Measurements from ENCODE around the gene IPO8. TPM values are rescaled to one million over a fixed set of nuclear protein-coding genes. Genes with fewer than 3 reads are reported as not detected.
"Not testable (repeated sequence)": the region's sequence is repeated elsewhere in the genome, so short reads cannot be mapped to it uniquely, and the experiment has no call there.

The IPO8 gene
- total and polyA plus RNA-seq, 2 donors, result 28.2 to 63.0 TPM

GRCh38 chr12:30646821-30647220, 48.8 kb downstream of the IPO8 start:
- 40% methylated on average over 4 of the region's 4 CpGs for WGBS
- Histone ChIP-seq H3K4me1 (ENCODE audit: insufficient read depth) (no peaks in the 10 kb centered on the region), H3K36me3 (ENCODE audit: insufficient read depth) (peaks cover 2% of the 10 kb centered on the region), H3K4me3 (ENCODE audit: low read depth, low read length) (no peak overlapping the region), H3K27ac (ENCODE audit: low read depth) (no peak overlapping the region)
- no peak for DNase-seq (ENCODE audit: extremely low spot score)

- no peaks in the 10 kb centered on the region for H3K4me1 ChIP-seq (ENCODE audit: insufficient read depth)
- no peak overlapping the region for H3K4me3 ChIP-seq (ENCODE audit: low read depth, low read length)
- peaks cover 2% of the 10 kb centered on the region for H3K36me3 ChIP-seq (ENCODE audit: insufficient read depth)
- no peak overlapping the region for H3K27ac ChIP-seq (ENCODE audit: low read depth)
- WGBS, result 91% methylated on average over 4 of the region's 4 CpGs
- DNase-seq (ENCODE audit: extremely low spot score), result no peak
These were observed 52.3 kb downstream of the IPO8 start for GRCh38 chr12:30643366-30643765.

- Histone ChIP-seq H3K27ac (ENCODE audit: low read depth) (no peak overlapping the region), H3K4me1 (ENCODE audit: insufficient read depth) (no peaks in the 10 kb centered on the region), H3K36me3 (ENCODE audit: insufficient read depth) (peaks cover 2% of the 10 kb centered on the region), H3K4me3 (ENCODE audit: low read depth, low read length) (no peak overlapping the region)
- DNase-seq (ENCODE audit: extremely low spot score), result no peak
- 91% methylated on average over 2 of the region's 2 CpGs for WGBS
These were observed 55.3 kb downstream of the IPO8 start for GRCh38 chr12:30640392-30640791.

- no peak overlapping the region for H3K27ac ChIP-seq (ENCODE audit: low read depth)
- DNase-seq (ENCODE audit: extremely low spot score), result no peak
- 97% methylated on average over 2 of the region's 2 CpGs for WGBS
- peaks cover 6% of the 10 kb centered on the region for H3K36me3 ChIP-seq (ENCODE audit: insufficient read depth)
- no peak overlapping the region for H3K4me3 ChIP-seq (ENCODE audit: low read depth, low read length)
- no peaks in the 10 kb centered on the region for H3K4me1 ChIP-seq (ENCODE audit: insufficient read depth)
These were observed 60.3 kb downstream of the IPO8 start for GRCh38 chr12:30635385-30635784.

- no peak for DNase-seq (ENCODE audit: extremely low spot score)
These were observed 63.9 kb downstream of the IPO8 start for GRCh38 chr12:30631740-30632139.

GRCh38 chr12:30630979-30631285, 64.7 kb downstream of the IPO8 start:
- no peak for DNase-seq (ENCODE audit: extremely low spot score)
- 85% methylated on average over 3 of the region's 3 CpGs for WGBS
- no peak overlapping the region for H3K27ac ChIP-seq (ENCODE audit: low read depth)
- no peaks in the 10 kb centered on the region for H3K4me1 ChIP-seq (ENCODE audit: insufficient read depth)
- H3K4me3 ChIP-seq (ENCODE audit: low read depth, low read length), result no peak overlapping the region
- peaks cover 10% of the 10 kb centered on the region for H3K36me3 ChIP-seq (ENCODE audit: insufficient read depth)

More at GRCh38 chr12:30631740-30632139, 63.9 kb downstream of the IPO8 start:
- peaks cover 10% of the 10 kb centered on the region for H3K36me3 ChIP-seq (ENCODE audit: insufficient read depth)
- no peak overlapping the region for H3K27ac ChIP-seq (ENCODE audit: low read depth)
- no peak overlapping the region for H3K4me3 ChIP-seq (ENCODE audit: low read depth, low read length)
- H3K4me1 ChIP-seq (ENCODE audit: insufficient read depth), result no peaks in the 10 kb centered on the region
- WGBS, result 93% methylated on average over 6 of the region's 6 CpGs

GRCh38 chr12:30630076-30630978, 65.3 kb downstream of the IPO8 start:
- Histone ChIP-seq H3K36me3 (ENCODE audit: insufficient read depth) (peaks cover 10% of the 10 kb centered on the region), H3K27ac (ENCODE audit: low read depth) (no peak overlapping the region), H3K4me3 (ENCODE audit: low read depth, low read length) (no peak overlapping the region), H3K4me1 (ENCODE audit: insufficient read depth) (no peaks in the 10 kb centered on the region)
- no peak for DNase-seq (ENCODE audit: extremely low spot score)
- 92% methylated on average over 6 of the region's 6 CpGs for WGBS

- no peak overlapping the region for H3K27ac ChIP-seq (ENCODE audit: low read depth)
- peaks cover 10% of the 10 kb centered on the region for H3K36me3 ChIP-seq (ENCODE audit: insufficient read depth)
- 96% methylated on average over 3 of the region's 3 CpGs for WGBS
- H3K4me1 ChIP-seq (ENCODE audit: insufficient read depth), result no peaks in the 10 kb centered on the region
- DNase-seq (ENCODE audit: extremely low spot score), result no peak
- no peak overlapping the region for H3K4me3 ChIP-seq (ENCODE audit: low read depth, low read length)
These were observed 68.8 kb downstream of the IPO8 start for GRCh38 chr12:30626847-30627246.

- Histone ChIP-seq H3K36me3 (ENCODE audit: insufficient read depth) (peaks cover 2% of the 10 kb centered on the region), H3K4me1 (ENCODE audit: insufficient read depth) (no peaks in the 10 kb centered on the region), H3K4me3 (ENCODE audit: low read depth, low read length) (no peak overlapping the region), H3K27ac (ENCODE audit: low read depth) (no peak overlapping the region)
- WGBS, result 90% methylated on average over 6 of the region's 6 CpGs
- no peak for DNase-seq (ENCODE audit: extremely low spot score)
These were observed 71.7 kb downstream of the IPO8 start for GRCh38 chr12:30624009-30624408.

- no peak overlapping the region for H3K4me3 ChIP-seq (ENCODE audit: low read depth, low read length)
- H3K36me3 ChIP-seq (ENCODE audit: insufficient read depth), result no peaks in the 10 kb centered on the region
- H3K27ac ChIP-seq (ENCODE audit: low read depth), result no peak overlapping the region
- WGBS, result 74% methylated on average over 1 of the region's 1 CpG
- no peak for DNase-seq (ENCODE audit: extremely low spot score)
- H3K4me1 ChIP-seq (ENCODE audit: insufficient read depth), result no peaks in the 10 kb centered on the region
These were observed 73.2 kb downstream of the IPO8 start for GRCh38 chr12:30622509-30622908.

GRCh38 chr12:30621663-30622241, 73.9 kb downstream of the IPO8 start:
- DNase-seq (ENCODE audit: extremely low spot score), result not testable (repeated sequence)

GRCh38 chr12:30617346-30618016, 78.2 kb downstream of the IPO8 start:
- no peaks in the 10 kb centered on the region for H3K36me3 ChIP-seq (ENCODE audit: insufficient read depth)
- H3K27ac ChIP-seq (ENCODE audit: low read depth), result no peak overlapping the region
- 80% methylated on average over 5 of the region's 5 CpGs for WGBS
- no peak overlapping the region for H3K4me3 ChIP-seq (ENCODE audit: low read depth, low read length)
- DNase-seq (ENCODE audit: extremely low spot score), result no peak
- H3K4me1 ChIP-seq (ENCODE audit: insufficient read depth), result no peaks in the 10 kb centered on the region

More at GRCh38 chr12:30621663-30622241, 73.9 kb downstream of the IPO8 start:
- H3K4me3 ChIP-seq (ENCODE audit: low read depth, low read length); H3K27ac ChIP-seq (ENCODE audit: low read depth); H3K36me3 ChIP-seq (ENCODE audit: insufficient read depth); H3K4me1 ChIP-seq (ENCODE audit: insufficient read depth): not testable (repeated sequence)
- 94% methylated on average over 4 of the region's 4 CpGs for WGBS

GRCh38 chr12:30614031-30614430, 81.6 kb downstream of the IPO8 start:
- no peak overlapping the region for H3K4me3 ChIP-seq (ENCODE audit: low read depth, low read length)
- H3K4me1 ChIP-seq (ENCODE audit: insufficient read depth), result no peaks in the 10 kb centered on the region
- DNase-seq (ENCODE audit: extremely low spot score), result no peak
- no peak overlapping the region for H3K27ac ChIP-seq (ENCODE audit: low read depth)
- no peaks in the 10 kb centered on the region for H3K36me3 ChIP-seq (ENCODE audit: insufficient read depth)

Data from urinary bladder (tissue), 4 donors.